Sigmoid colon (tissue), 7 donors: ENCODE data around the gene PDE2A. TPM values are rescaled to one million over a fixed set of nuclear protein-coding genes. Genes with fewer than 3 reads are reported as not detected.

ENCODE experiments used
- DNase-seq: peaks from one replicate; pipeline ENCODE4 v3.0.0-alpha.2; 2019
- H3K27ac ChIP-seq, 4 donors: fragments of 200-600 bp; sonication (generic); one replicate each; pipeline ENCODE4 v1.5.1; 2016 to 2019; ENCODE audit warnings: mild to moderate bottlenecking in 1 of 4
- H3K27me3 ChIP-seq, 3 donors: fragments of 200-600 bp; sonication (generic); one replicate each; pipeline ENCODE4 v1.5.1; 2019; ENCODE audit warnings: mild to moderate bottlenecking in 1 of 3
- H3K36me3 ChIP-seq, 4 donors: fragments of 200-600 bp; sonication (generic); one replicate each; pipeline ENCODE4 v1.5.1; 2016 to 2019
- H3K4me1 ChIP-seq, 4 donors: fragments of 200-600 bp; sonication (generic); one replicate each; pipeline ENCODE4 v1.5.1; 2017 to 2019
- H3K4me3 ChIP-seq, 4 donors: fragments of 200-600 bp; sonication (generic); one replicate each; pipeline ENCODE4 v1.5.1; 2017 to 2019; ENCODE audit warnings: mild to moderate bottlenecking in 2 of 4, moderate library complexity in 1 of 4
- H3K9me3 ChIP-seq, 4 donors: fragments of 200-600 bp in 3 of 4; sonication (generic) in 3 of 4; one replicate each; pipeline versions ENCODE4 v1.5.1 to v1.6.1; 2013 to 2019
- CTCF ChIP-seq, 4 experiments: fragments of 450-650 bp in 3 of 4; fragments of 200-600 bp in 1 of 4; IDR thresholded peaks; one replicate each; pipeline ENCODE4 v1.5.1; 2016 to 2019; ENCODE audit warnings: antibody characterized with exemption in 4 of 4, mild to moderate bottlenecking in 3 of 4, moderate library complexity in 2 of 4
- EP300 ChIP-seq, 4 donors: sonication (generic); formaldehyde crosslinking; IDR thresholded peaks; one replicate each; pipeline ENCODE4 v1.6.1; 2017; ENCODE audit warnings: antibody characterized with exemption in 4 of 4
- POLR2A ChIP-seq, 2 donors: fragments of 450-650 bp; IDR thresholded peaks; one replicate each; pipeline ENCODE4 v1.6.1; 2016; ENCODE audit warnings: antibody characterized with exemption in 2 of 2, mild to moderate bottlenecking in 2 of 2, moderate library complexity in 2 of 2
- POLR2AphosphoS5 ChIP-seq, 4 donors: sonication (generic); formaldehyde crosslinking; IDR thresholded peaks; one replicate each; pipeline ENCODE4 v1.6.1; 2017; ENCODE audit warnings: antibody characterized with exemption in 4 of 4
- WGBS, 2 donors: extraction: QIAGEN DNeasy Blood & Tissue Kit; methylation state at CpG; one replicate each; pipeline ENCODE4 v1.1.7; 2013; 5-methylcytosine and 5-hydroxymethylcytosine counted together
- intact Hi-C: fragments of 100-400 bp; cut with DNase I; formaldehyde crosslinking; loops from one replicate; pipeline ENCODE4 v1.15.1; 2023
- polyA plus RNA-seq, 3 donors: library from polyadenylated mRNA; stranded (reverse); fragments of 200-250 nt; gene quantifications; one replicate each; pipeline ENCODE4 v1.2.3, GENCODE V29; 2013
- total RNA-seq, 4 donors: library from RNA; depleted of rRNA; stranded (reverse); fragments of >200 nt; gene quantifications; one replicate each; pipeline ENCODE4 v1.1.0, GENCODE V29; 2016
- donor health status: healthy with polysubstance abuse.
- donor health status: Bipolar disorder and iron deficiency.
- donor health status: healthy.

Gene PDE2A
- total and polyA plus RNA-seq, 7 donors, result 1.8 to 75.1 (median 48.9) TPM

- no peak for DNase-seq
- Histone ChIP-seq H3K4me1 (peaks cover 0 to 10% (median 8%) of the 10 kb centered on the region in 4 donors), H3K9me3 (no peaks in the 10 kb centered on the region), H3K27ac (no peak overlapping the region), H3K4me3 (no peak overlapping the region), H3K27me3 (no peaks in the 10 kb centered on the region), H3K36me3 (peaks cover 0 to 11% (median 3%) of the 10 kb centered on the region in 4 donors)
- TF ChIP-seq POLR2AphosphoS5 (IDR thresholded peaks at IDR 0.05) (no peak), EP300 (IDR thresholded peaks at IDR 0.05) (no peak), CTCF (IDR thresholded peaks at IDR 0.05) (no peak), POLR2A (IDR thresholded peaks at IDR 0.05) (no peak)
- 39 to 45% methylated on average over 10 of the region's 10 CpGs for WGBS, 2 donors
- intact Hi-C loops, result no loop called here
Observed at GRCh38 chr11:72591785-72592502, 82.3 kb downstream of the PDE2A start.

- no peak for DNase-seq
- no peak for TF ChIP-seq CTCF (IDR thresholded peaks at IDR 0.05)
- no peak for TF ChIP-seq POLR2A (IDR thresholded peaks at IDR 0.05)
- no peak for TF ChIP-seq EP300 (IDR thresholded peaks at IDR 0.05)
- TF ChIP-seq POLR2AphosphoS5 (IDR thresholded peaks at IDR 0.05), result no peak
- intact Hi-C loops, result no loop called here
- no peaks in the 10 kb centered on the region for H3K9me3 ChIP-seq
- H3K4me3 ChIP-seq, result no peak overlapping the region
- 45 to 65% methylated on average over 5 of the region's 5 CpGs for WGBS, 2 donors
- H3K27ac ChIP-seq, result no peak overlapping the region
- H3K36me3 ChIP-seq, result peaks cover 0 to 11% (median 3%) of the 10 kb centered on the region in 4 donors
- peaks cover 0 to 10% (median 8%) of the 10 kb centered on the region in 4 donors for H3K4me1 ChIP-seq
- H3K27me3 ChIP-seq, result no peaks in the 10 kb centered on the region
Observed at GRCh38 chr11:72591023-72591422, 83.2 kb downstream of the PDE2A start.

GRCh38 chr11:72589802-72590761 is 84.1 kb downstream of the PDE2A start:
- Histone ChIP-seq H3K4me1 (peaks cover 0 to 10% (median 8%) of the 10 kb centered on the region in 4 donors), H3K4me3 (peak overlapping the region in 2 of 4 donors; percentile 29 to 34), H3K27me3 (no peaks in the 10 kb centered on the region), H3K36me3 (peaks cover 0 to 11% (median 3%) of the 10 kb centered on the region in 4 donors), H3K9me3 (no peaks in the 10 kb centered on the region), H3K27ac (no peak overlapping the region)
- intact Hi-C loops, result loop anchor here (10.0 kb wide), 1 partner anchor 205 kb away; the partner anchor contains the start of gene STARD10
- 5 to 10% methylated on average over 74 of the region's 74 CpGs for WGBS, 2 donors
- no peak for DNase-seq
- TF ChIP-seq POLR2A (IDR thresholded peaks at IDR 0.05) (no peak), EP300 (IDR thresholded peaks at IDR 0.05) (no peak), CTCF (IDR thresholded peaks at IDR 0.05) (peak in 3 of 4 experiments; percentile 44 to 54 (median 47)), POLR2AphosphoS5 (IDR thresholded peaks at IDR 0.05) (no peak)

- H3K27ac ChIP-seq, result no peak overlapping the region
- intact Hi-C loops, result loop anchor here (10.0 kb wide), 1 partner anchor 206 kb away; the partner anchor contains the start of gene STARD10
- no peaks in the 10 kb centered on the region for H3K27me3 ChIP-seq
- no peak overlapping the region for H3K4me3 ChIP-seq
- H3K4me1 ChIP-seq, result peaks cover 0 to 17% (median 8%) of the 10 kb centered on the region in 4 donors
- peaks cover 0 to 21% (median 8%) of the 10 kb centered on the region in 4 donors for H3K36me3 ChIP-seq
- peak; percentile 26 for DNase-seq
- H3K9me3 ChIP-seq, result no peaks in the 10 kb centered on the region
- WGBS, 2 donors, result 86 to 90% methylated on average over 7 of the region's 7 CpGs
- no peak for TF ChIP-seq EP300 (IDR thresholded peaks at IDR 0.05)
- no peak for TF ChIP-seq POLR2A (IDR thresholded peaks at IDR 0.05)
- no peak for TF ChIP-seq POLR2AphosphoS5 (IDR thresholded peaks at IDR 0.05)
- TF ChIP-seq CTCF (IDR thresholded peaks at IDR 0.05), result no peak
Observed at GRCh38 chr11:72588421-72589410, 85.5 kb downstream of the PDE2A start.
